GM10266 (cell line): ENCODE data around the gene PBRM1.

Experiments
- DNase-seq: peaks from one replicate; pipeline ENCODE4 v3.0.0; 2012; ENCODE audit errors: extremely low spot score
- CTCF ChIP-seq: IDR thresholded peaks from 2 replicates; pipeline ENCODE4 v1.5.1; 2012; ENCODE audit warnings: mild to moderate bottlenecking, low read depth; ENCODE audit not compliant: control insufficient read depth, insufficient read depth; ENCODE audit errors: missing control alignments

PBRM1 gene

DNA sequence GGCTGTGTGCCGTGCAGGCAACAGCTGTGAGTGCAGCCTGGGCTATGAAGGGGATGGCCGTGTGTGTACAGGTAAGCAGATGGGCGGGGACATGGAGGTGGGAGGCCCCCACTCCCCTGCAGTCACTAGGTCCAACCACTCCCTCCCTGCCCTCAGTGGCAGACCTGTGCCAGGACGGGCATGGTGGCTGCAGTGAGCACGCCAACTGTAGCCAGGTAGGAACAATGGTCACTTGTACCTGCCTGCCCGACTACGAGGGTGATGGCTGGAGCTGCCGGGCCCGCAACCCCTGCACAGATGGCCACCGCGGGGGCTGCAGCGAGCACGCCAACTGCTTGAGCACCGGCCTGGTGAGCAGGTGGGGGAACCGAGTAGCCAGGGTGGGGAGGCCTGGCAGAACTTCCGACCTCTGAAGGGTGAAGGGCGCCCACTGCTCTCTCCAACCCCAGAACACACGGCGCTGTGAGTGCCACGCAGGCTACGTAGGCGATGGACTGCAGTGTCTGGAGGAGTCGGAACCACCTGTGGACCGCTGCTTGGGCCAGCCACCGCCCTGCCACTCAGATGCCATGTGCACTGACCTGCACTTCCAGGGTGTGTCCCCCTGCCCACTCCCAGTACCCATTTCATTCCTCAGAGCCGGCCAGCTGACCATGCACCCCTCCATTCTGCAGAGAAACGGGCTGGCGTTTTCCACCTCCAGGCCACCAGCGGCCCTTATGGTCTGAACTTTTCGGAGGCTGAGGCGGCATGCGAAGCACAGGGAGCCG is 163.6 kb downstream of the PBRM1 start:
- DNase-seq = no peak
- no peak for TF ChIP-seq CTCF

DNA sequence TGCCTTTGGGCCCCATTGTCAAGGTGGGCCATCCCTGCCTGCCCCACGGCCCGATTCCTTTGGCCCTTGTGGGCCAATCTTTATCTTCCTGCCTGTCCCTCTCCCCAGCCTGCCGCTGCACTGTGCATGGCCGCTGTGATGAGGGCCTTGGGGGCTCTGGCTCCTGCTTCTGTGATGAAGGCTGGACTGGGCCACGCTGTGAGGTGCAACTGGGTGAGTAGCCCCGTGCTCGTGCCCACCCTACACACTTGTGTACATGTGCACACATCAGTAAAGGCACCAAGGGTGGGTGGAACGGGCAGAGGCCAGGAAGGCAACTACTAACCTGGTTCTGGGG is 164.3 kb downstream of the PBRM1 start:
- no peak for TF ChIP-seq CTCF
- DNase-seq = no peak

GRCh38 chr3:52520716-52521487 is 164.8 kb downstream of the PBRM1 start:
- DNase-seq = no peak
- TF ChIP-seq CTCF = no peak

DNA sequence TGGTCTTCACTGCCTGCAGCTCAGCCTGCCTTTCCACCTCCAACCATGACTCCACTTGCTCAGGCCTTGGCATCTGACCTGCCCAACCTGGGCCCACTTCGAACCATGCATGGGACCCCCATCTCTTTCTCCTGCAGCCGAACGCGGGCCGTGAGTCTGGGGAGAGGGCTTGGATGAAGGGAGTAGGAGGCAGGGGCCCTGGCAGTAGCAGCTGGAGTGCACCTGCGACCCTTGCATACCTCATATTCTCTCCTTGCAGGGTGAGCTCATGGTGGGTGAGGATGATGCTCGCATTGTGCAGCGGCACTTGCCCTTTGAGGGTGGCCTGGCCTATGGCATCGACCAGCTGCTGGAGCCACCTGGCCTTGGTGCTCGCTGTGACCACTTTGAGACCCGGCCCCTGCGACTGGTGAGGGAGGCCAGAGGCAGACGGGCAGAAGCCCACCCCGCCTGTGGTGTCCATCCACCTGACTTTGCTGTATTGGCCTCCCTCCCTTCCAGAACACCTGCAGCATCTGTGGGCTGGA is 165.5 kb downstream of the PBRM1 start:
- DNase-seq = no peak
- no peak for TF ChIP-seq CTCF

DNA sequence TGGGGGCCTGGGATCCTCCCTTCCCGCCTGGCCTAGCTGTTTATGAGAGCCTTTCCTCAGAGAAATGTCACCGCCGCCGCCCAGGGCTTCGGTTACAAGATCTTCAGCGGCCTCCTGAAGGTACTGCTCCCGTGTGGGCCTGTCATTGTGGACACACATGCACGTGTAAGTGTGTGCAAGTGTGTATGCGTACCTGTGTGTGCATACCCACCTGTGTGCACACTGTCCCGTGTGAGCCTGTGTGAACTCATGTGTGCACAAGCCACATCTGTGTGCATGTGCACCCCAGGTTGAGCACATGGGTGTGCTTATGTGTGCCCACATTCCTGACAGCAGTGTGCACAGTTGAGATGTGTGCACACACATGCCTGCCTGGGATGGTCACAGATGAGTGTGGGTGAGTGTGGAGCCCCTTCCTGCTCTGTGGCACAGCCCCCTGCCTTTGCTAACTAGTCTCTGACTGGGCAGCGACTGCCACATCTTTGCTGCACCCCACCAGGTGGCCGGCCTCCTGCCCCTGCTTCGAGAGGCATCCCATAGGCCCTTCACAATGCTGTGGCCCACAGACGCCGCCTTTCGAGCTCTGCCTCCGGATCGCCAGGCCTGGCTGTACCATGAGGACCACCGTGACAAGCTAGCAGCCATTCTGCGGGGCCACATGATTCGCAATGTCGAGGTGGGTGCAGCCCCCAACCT is 166.1 kb downstream of the PBRM1 start:
- DNase-seq = no peak
- TF ChIP-seq CTCF = no peak

GRCh38 chr3:52518723-52519444 is 166.8 kb downstream of the PBRM1 start:
- DNase-seq = no peak
- no peak for TF ChIP-seq CTCF
